Type B pancreatic cell (in vitro differentiated cells): Measurements from ENCODE around the gene TMEM269. TPM values are rescaled to one million over a fixed set of nuclear protein-coding genes. Genes with fewer than 3 reads are reported as not detected.

ENCODE experiments used
- DNase-seq: peaks from one replicate; pipeline ENCODE4 v3.0.0; 2021; ENCODE audit warnings: mixed read lengths; ENCODE audit not compliant: unreplicated experiment; ENCODE audit errors: extremely low spot score
- H3K27ac Mint-ChIP-seq: 2 replicates; pipeline ENCODE4 v1.8.0; 2021; ENCODE audit warnings: mild to moderate bottlenecking, mixed read lengths
- H3K27me3 Mint-ChIP-seq: 2 replicates; pipeline ENCODE4 v1.8.0; 2021; ENCODE audit warnings: mixed read lengths
- H3K36me3 Mint-ChIP-seq: 2 replicates; pipeline ENCODE4 v1.8.0; 2021; ENCODE audit warnings: mixed read lengths
- H3K4me1 Mint-ChIP-seq: one replicate; pipeline ENCODE4 v1.8.0; 2021; ENCODE audit warnings: mixed read lengths; ENCODE audit not compliant: unreplicated experiment
- H3K4me3 Mint-ChIP-seq: 2 replicates; pipeline ENCODE4 v1.8.0; 2021; ENCODE audit warnings: mild to moderate bottlenecking, mixed read lengths
- H3K9me3 Mint-ChIP-seq: 2 replicates; pipeline ENCODE4 v1.8.0; 2021; ENCODE audit warnings: mixed read lengths
- CTCF ChIP-seq: fragments of 200-600 bp; sonication (generic); conservative IDR thresholded peaks from 2 replicates; pipeline ENCODE4 v1.5.0; 2021; ENCODE audit warnings: antibody characterized with exemption, mild to moderate bottlenecking
- total RNA-seq: library from RNA; stranded (reverse); gene quantifications from 2 replicates; pipeline ENCODE4 v1.2.1, GENCODE V29; 2021; ENCODE audit warnings: low replicate concordance

The TMEM269 gene
- total RNA-seq, 1 donor from 2014 or later: 0.41 TPM

- no peak for TF ChIP-seq CTCF
- peak overlapping the region; percentile 97 for H3K4me3 Mint-ChIP-seq
- peak overlapping the region; percentile 45 for H3K27ac Mint-ChIP-seq
- H3K36me3 Mint-ChIP-seq: peaks cover 24% of the 10 kb centered on the region
- H3K4me1 Mint-ChIP-seq: peaks cover 24% of the 10 kb centered on the region
- no peaks in the 10 kb centered on the region for H3K27me3 Mint-ChIP-seq
- peaks cover 8% of the 10 kb centered on the region for H3K9me3 Mint-ChIP-seq
- no peak for DNase-seq
Observed at GRCh38 chr1:42845866-42846256, 61.1 kb downstream of the TMEM269 start.

GRCh38 chr1:42846257-42847110 is 61.7 kb downstream of the TMEM269 start, which contains the start of gene ZNF691:
TSS of gene ZNF691 (plus strand) at chr1:42846613. CDS start at chr1:42849659, 3,046 bp downstream.
- DNase-seq: peak; percentile 89
- Mint-ChIP-seq H3K4me1 (peaks cover 24% of the 10 kb centered on the region), H3K4me3 (peak within 1 kb of the TSS; percentile 97), H3K27ac (peak within 1 kb of the TSS; percentile 45), H3K27me3 (no peaks in the 10 kb centered on the region), H3K9me3 (peaks cover 13% of the 10 kb centered on the region), H3K36me3 (peaks cover 30% of the 10 kb centered on the region)
- TF ChIP-seq CTCF: peak; percentile 60

GRCh38 chr1:42847111-42847595 is 62.4 kb downstream of the TMEM269 start:
- DNase-seq: no peak
- H3K4me1 Mint-ChIP-seq: peaks cover 24% of the 10 kb centered on the region
- H3K27ac Mint-ChIP-seq: peak overlapping the region; percentile 45
- no peaks in the 10 kb centered on the region for H3K27me3 Mint-ChIP-seq
- peaks cover 34% of the 10 kb centered on the region for H3K36me3 Mint-ChIP-seq
- no peak for TF ChIP-seq CTCF
- peaks cover 13% of the 10 kb centered on the region for H3K9me3 Mint-ChIP-seq
- peak overlapping the region; percentile 97 for H3K4me3 Mint-ChIP-seq

GRCh38 chr1:42847721-42848460 is 63.1 kb downstream of the TMEM269 start:
- H3K27ac Mint-ChIP-seq: peak overlapping the region; percentile 27
- H3K9me3 Mint-ChIP-seq: peaks cover 13% of the 10 kb centered on the region
- TF ChIP-seq CTCF: no peak
- DNase-seq: no peak
- peak overlapping the region; percentile 97 for H3K4me3 Mint-ChIP-seq
- no peaks in the 10 kb centered on the region for H3K27me3 Mint-ChIP-seq
- H3K36me3 Mint-ChIP-seq: peaks cover 42% of the 10 kb centered on the region
- H3K4me1 Mint-ChIP-seq: peaks cover 24% of the 10 kb centered on the region

GRCh38 chr1:42848823-42849537 is 64.2 kb downstream of the TMEM269 start:
- Mint-ChIP-seq H3K36me3 (peaks cover 52% of the 10 kb centered on the region), H3K4me3 (peak overlapping the region; percentile 1)
- no peak for DNase-seq

More at GRCh38 chr1:42848823-42849537, 64.2 kb downstream of the TMEM269 start:
- Mint-ChIP-seq H3K9me3 (peaks cover 13% of the 10 kb centered on the region), H3K27ac (no peak overlapping the region), H3K4me1 (peaks cover 24% of the 10 kb centered on the region), H3K27me3 (no peaks in the 10 kb centered on the region)
- TF ChIP-seq CTCF: no peak
